Measurements from ENCODE around the gene RHBDD2. TPM values are rescaled to one million over a fixed set of nuclear protein-coding genes. Genes with fewer than 3 reads are reported as not detected.

Gene RHBDD2
- polyA plus RNA-seq, 1 of the 3 experiments (the other 2 are of a cell fraction): 77.6 TPM

GRCh38 chr7:75866489-75867389 is 12.1 kb upstream of the RHBDD2 start (continued):
- peak; percentile 97 for TF ChIP-seq RAD21 (IDR thresholded peaks at IDR 0.05; ENCODE audit: low read length)

- WGBS (ENCODE audit: low lambda C conversion rate): 75% methylated on average over 4 of the region's 4 CpGs
- Histone ChIP-seq H3K4me2 (no peak overlapping the region), H3K36me3 (replicated peaks in 1 of 2; ENCODE audit: control insufficient read depth in 1 of 2, insufficient read depth in 2 of 2, low read length in 1 of 2) (no peaks in the 10 kb centered on the region), H3K27me3 (ENCODE audit: insufficient read depth) (no peaks in the 10 kb centered on the region), H4K20me1 (ENCODE audit: insufficient read depth) (no peaks in the 10 kb centered on the region), H3F3A (replicated peaks; ENCODE audit: insufficient read depth) (peaks cover 9% of the 10 kb centered on the region), H3K9me3 (no peaks in the 10 kb centered on the region), H3K9ac (no peak overlapping the region), H3K4me1 (ENCODE audit: control insufficient read depth in 1 of 2, insufficient read depth in 2 of 2, low read depth in 1 of 2, low read length in 1 of 2) (peaks cover 6% of the 10 kb centered on the region in 2 experiments; a peak in 1 of 4 replicates), H3K4me3 (ENCODE audit: low read depth in 2 of 2, low read length in 1 of 2) (no peak overlapping the region), H3K27ac (ENCODE audit: low read depth in 2 of 2, low read length in 1 of 2) (no peak overlapping the region), H2AFZ (ENCODE audit: low read depth) (no peak overlapping the region), H3K79me2 (ENCODE audit: insufficient read depth) (no peaks in the 10 kb centered on the region), H3K9me2 (no peaks in the 10 kb centered on the region)
- TF ChIP-seq SIN3A (IDR thresholded peaks at IDR 0.05; ENCODE audit: borderline replicate concordance, low read depth, low read length) (no peak), CHD2 (IDR thresholded peaks at IDR 0.05; ENCODE audit: low read length, partially characterized antibody) (no peak), REST (IDR thresholded peaks at IDR 0.05; ENCODE audit: low read depth, low read length) (no peak), FOXJ3 (CRISPR knock-in tag; IDR thresholded peaks at IDR 0.05) (no peak), EZH2phosphoT487 (IDR thresholded peaks at IDR 0.05; ENCODE audit: borderline replicate concordance, low read depth) (no peak), GABPA (IDR thresholded peaks at IDR 0.05; ENCODE audit: low read depth) (no peak), CTCF (IDR thresholded peaks at IDR 0.05) (no peak), GATA2 (CRISPR knock-in tag; IDR thresholded peaks at IDR 0.05) (no peak), IRF3 (IDR thresholded peaks at IDR 0.05; ENCODE audit: low read depth, low read length) (no peak), TAF1 (IDR thresholded peaks at IDR 0.05; ENCODE audit: borderline replicate concordance, low read depth, low read length) (no peak)
- CTCF ChIA-PET: interaction anchor here (1.1 to 9.0 kb wide), 14 partner anchors 8 to 156 kb away, joined by 3 to 305 read pairs (median 12); partner anchors contain the start of genes RHBDD2 and TMEM120A
- no peak for DNase-seq
- POLR2A ChIA-PET: interaction anchor here (1.5 kb wide), 2 partner anchors 47 to 153 kb away, joined by 4 to 13 read pairs; no protein-coding TSS in a partner anchor
These were observed 11.5 kb upstream of the RHBDD2 start for GRCh38 chr7:75867390-75867717.
